ENCODE results near the gene HAUS7.

- TF ChIP-seq CTCF (IDR thresholded peaks at IDR 0.05) (no peak), POLR2A (IDR thresholded peaks at IDR 0.05) (no peak)
These were observed 31.2 kb upstream of the HAUS7 start for GRCh38 chrX:153501530-153501929.

All from Peyer's patch (tissue), 4 donors.